HL-60 (cell line): Measurements from ENCODE around the gene AAK1.

Experiments used
- CTCF ChIP-seq: IDR thresholded peaks from one replicate; pipeline ENCODE4 v1.5.1; 2011; ENCODE audit warnings: low read length, control low read depth, inconsistent platforms; ENCODE audit not compliant: insufficient read depth
- REST ChIP-seq: IDR thresholded peaks from 2 replicates; pipeline ENCODE4 v1.6.1; 2012; ENCODE audit warnings: low read depth; ENCODE audit not compliant: insufficient replicate concordance

GRCh38 chr2:69636395-69636794 lies 7.1 kb downstream of the AAK1 start:
- TF ChIP-seq CTCF (no peak), REST (no peak)
